HG03575 (cell line): ENCODE results near the gene RPUSD1.
"Not testable (repeated sequence)": the region's sequence is repeated elsewhere in the genome, so short reads cannot be mapped to it uniquely, and the experiment has no call there.

Experiments
- ATAC-seq: cut with Tn5 transposase; IDR thresholded peaks from one replicate; pipeline ENCODE4 v1.9.1; 2021; ENCODE audit not compliant: unreplicated experiment, insufficient number of reproducible peaks, low FRiP score; ENCODE audit errors: extremely low read depth

The RPUSD1 gene

DNA sequence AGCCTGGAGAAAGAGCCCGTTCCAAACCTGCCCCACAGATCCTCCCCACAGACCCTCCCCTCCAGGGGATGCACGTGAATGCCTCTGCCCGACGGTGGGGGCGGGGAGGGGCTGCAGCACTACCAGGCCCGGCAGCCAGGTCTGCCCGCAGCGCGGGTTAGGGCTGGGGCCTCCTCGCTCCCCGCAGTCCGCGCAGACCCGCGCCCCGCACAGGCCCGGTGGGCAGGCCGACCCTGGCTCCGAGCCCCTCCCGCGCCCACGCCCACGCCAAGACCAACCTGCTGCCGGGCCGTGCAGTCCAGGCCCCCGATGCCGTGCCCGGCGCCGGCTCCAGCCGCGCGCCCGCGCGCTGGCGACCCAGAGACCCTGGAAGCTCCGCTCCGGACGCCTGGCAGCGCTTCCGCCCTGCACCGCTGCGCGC lies at the start of gene RPUSD1:
RPUSD1 (minus strand) TSS at position 404 of the 421 bp plus-strand sequence. CDS start 644 bp downstream, outside the sequence.
- no peak for ATAC-seq

DNA sequence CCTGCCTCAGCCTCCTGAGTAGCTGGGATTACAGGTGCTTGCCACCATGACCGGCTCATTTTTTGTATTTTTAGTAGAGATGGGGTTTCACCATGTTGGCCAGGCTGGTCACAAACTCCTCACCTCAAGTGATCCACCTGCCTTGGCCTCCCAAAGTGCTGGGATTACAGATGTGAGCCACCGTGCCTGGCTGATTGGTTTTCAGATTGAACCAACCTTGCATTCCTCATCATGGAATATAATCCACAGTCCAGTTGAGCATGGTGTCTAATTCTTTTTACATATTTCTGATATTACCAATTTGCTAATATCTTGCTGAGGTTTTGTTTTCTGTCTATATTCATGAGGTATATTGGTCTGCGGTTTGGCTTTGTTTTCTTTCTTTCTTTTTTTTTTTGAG lies 48.6 kb upstream of the RPUSD1 start:
- ATAC-seq = not testable (repeated sequence)

DNA sequence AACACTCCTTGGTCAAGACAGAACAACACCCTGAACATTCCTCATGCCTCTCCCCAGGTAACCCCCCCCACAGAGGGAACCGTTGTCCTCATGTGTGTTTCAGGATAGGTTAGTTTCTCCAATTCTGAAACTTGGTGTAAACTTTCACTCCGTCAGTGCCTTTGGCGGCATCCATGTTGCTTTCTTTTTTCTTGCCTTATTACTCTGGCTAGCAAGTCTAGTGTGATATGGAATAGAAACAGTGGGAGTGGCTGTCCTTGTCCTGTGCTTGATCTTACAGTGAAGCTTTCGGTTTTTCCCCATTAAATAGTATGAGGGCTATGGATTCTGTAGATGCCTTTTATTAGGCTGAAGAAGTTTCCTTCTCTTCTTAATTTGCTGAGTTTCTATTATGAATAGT lies 48.0 kb upstream of the RPUSD1 start:
- ATAC-seq = no peak

GRCh38 chr16:835373-835772 lies 47.2 kb upstream of the RPUSD1 start:
- ATAC-seq = no peak

- no peak for ATAC-seq
These were observed 45.2 kb upstream of the RPUSD1 start for GRCh38 chr16:833411-833810.

DNA sequence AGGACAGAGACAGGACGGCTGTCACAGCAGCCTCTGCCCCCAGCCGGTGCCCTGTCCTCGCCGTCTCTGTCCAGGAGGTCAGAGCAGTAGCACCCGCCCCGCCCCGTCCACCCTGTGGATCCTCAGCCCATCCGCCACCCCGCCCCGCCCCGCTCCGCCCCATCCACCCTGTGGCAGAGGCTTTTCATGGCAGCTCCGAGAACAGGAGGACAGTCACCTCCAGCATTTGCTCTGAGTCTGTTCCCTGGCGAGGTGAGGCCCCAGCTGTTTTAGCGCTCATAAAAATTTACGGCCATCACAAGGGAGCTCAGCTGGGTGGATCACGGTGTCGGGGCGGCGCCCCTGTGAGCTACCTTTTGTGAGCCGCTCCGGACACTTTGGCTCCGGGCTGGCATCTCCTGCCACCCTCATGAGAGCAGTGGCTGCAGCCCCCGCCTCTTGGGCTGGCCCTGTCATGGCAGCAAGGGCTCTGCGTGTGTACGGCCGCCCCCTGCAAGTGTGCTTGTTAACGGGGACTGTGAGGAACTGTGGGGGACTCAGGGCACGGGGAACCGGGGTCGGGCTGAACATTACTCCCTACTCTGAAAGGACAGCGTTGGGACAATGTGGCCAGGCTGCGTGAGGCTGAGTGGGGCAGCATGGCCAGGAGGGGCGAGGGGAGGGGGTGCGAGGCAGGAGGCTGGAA lies 44.6 kb upstream of the RPUSD1 start:
- ATAC-seq = no peak

DNA sequence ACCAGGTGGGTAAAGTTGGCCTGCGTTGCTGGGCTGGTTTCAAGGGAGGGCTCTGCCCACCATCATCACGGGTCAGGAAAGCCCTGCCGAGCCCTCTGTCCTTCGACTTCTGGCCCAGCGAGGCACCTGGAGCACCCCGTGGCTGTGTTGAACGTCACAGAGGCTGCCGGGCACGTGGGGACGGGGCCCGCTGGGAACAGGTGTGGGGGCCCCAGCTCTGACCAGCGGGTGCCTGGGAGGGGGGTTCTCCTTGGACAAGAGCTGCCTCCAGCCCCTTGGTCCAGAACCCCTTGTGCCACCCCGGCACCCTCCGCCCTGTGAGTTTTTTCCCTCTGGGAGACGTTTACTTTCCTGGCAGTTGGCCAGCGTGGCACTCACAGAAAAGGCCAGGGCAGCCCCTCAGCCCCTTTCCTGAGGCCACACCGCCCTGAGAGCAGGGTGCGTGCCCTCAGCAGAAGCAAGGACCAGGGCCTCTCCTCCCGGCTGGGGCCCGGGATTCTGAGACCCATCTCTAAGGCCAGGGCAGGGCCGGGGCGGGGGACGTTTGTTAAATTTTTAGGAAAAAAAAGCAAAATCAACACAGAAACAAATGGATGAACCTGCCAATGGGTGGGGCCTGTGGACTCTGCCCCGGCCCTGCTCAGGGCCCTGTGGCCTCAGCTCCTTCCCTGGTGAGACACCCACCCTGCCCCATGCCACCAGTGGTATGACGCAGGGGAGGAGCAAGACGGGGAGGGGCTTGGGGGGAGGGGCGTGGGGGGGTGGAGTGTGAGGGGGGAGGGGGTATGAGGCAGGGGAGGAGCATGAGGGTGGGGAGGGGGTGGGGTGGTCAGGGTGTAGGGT lies 43.6 kb upstream of the RPUSD1 start:
- no peak for ATAC-seq

DNA sequence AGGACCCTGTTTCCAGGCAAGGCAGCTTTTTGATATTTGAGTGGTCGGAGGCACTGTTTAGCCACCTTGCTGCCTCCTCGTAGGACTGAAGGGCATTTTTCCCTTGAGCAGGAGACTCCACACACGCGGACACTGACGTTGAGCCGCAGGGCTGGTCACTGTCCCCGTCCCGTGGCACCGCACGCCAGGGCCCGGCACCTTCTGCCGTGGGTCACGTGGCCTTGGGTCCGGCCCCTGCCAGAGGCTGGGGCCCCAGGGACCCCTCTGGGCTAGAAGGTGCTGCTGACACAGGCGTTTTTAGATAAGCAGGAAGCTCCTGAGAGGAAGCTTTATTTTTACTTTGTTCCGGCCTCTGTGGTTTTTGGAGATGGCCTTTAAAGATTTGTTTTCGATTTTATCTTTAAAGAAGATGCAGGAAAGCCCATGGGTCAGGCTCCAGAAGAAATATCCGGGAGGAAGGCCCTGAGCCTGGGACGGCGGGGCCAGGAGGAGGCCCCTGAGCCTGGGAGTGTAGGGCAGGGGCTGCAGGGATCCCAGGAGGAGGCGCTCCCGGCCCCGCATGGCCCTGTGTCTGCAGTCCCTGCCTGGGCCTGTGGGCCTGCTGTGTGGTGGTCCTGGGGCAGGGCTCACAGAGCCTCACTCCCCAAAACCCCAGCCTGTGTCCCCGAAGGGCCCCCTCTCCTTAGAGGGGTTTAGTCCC lies 42.8 kb upstream of the RPUSD1 start:
- no peak for ATAC-seq

DNA sequence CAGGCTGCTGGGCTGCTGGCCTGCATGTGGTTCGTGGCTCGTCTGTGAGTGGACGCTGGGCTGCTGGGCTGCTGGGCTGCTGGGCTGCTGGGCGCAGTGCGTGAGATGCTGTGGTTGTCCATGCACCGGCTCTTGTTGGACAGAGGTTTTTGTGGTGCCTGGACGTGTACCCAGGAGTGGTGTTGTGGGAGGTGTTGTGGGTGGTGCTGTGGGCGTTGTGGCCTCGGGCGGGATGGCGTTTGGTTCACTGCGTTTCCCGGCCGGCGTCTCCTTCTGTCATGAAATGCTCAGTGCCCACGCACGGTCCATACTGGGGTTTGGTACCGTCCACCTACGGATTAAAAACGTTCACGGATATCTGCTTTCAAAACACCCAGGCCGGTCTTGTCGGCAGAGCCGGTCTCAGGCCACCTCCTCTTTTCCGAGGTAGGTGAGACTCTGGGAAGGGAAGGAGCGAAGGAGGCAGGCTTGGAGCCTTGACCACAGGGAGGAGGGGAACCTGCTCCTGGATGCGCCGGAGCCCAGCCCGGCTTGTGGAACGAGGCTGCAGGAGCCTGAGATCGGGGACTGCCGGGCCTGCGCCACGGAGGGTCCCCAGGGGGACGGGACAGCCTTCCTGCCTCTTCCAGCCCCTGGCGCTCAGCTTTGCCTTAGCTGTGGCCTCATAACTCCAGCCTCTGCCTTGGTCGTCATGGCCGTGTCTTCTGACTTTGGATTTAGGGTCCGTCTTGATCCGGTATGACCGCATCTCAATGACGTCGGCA lies 42.1 kb upstream of the RPUSD1 start:
- no peak for ATAC-seq

- no peak for ATAC-seq
These were observed 40.7 kb upstream of the RPUSD1 start for GRCh38 chr16:828891-829290.

DNA sequence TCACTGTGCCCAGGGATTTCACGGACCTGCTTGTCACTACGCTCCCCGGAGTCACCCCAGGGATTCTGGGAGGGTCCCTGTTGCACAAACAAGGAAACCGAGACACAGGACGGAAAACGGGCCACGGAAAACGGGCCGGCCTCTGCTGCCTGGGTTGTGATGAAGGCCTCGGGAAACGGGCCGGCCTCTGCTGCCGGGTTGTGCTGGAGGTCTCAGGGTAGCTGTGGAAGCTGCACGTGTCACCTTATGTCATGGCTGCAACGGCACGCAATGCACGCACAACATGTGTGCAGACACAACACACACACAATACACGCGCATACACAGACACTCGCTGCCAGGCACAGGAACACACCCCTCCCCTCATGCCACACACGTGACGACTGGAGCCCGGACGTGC lies 39.3 kb upstream of the RPUSD1 start:
- no peak for ATAC-seq

- ATAC-seq = no peak
These were observed 37.3 kb upstream of the RPUSD1 start for GRCh38 chr16:825341-826061.

DNA sequence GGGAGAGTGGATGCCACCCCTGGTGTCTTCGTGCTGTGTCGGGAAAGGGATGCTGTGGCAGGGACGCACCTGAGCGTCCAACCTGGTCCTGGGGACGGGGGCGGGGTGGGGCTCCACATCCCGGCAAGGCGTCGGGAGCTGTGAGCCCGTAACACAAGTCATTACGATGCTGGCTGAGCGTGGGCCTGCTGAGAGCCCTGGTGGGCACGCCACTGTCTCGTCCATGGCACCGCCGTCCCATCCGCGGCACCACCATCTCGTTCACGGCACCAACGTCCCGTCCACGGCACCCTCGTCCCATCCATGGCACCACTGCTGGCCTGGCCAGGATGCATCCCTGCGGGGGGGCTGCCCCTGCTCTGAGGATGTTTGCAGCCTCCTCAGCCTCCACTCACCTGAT lies 36.4 kb upstream of the RPUSD1 start:
- no peak for ATAC-seq

GRCh38 chr16:824194-824593 lies 36.0 kb upstream of the RPUSD1 start:
- ATAC-seq = no peak

- ATAC-seq = no peak
These were observed 34.7 kb upstream of the RPUSD1 start for GRCh38 chr16:822909-823297.

DNA sequence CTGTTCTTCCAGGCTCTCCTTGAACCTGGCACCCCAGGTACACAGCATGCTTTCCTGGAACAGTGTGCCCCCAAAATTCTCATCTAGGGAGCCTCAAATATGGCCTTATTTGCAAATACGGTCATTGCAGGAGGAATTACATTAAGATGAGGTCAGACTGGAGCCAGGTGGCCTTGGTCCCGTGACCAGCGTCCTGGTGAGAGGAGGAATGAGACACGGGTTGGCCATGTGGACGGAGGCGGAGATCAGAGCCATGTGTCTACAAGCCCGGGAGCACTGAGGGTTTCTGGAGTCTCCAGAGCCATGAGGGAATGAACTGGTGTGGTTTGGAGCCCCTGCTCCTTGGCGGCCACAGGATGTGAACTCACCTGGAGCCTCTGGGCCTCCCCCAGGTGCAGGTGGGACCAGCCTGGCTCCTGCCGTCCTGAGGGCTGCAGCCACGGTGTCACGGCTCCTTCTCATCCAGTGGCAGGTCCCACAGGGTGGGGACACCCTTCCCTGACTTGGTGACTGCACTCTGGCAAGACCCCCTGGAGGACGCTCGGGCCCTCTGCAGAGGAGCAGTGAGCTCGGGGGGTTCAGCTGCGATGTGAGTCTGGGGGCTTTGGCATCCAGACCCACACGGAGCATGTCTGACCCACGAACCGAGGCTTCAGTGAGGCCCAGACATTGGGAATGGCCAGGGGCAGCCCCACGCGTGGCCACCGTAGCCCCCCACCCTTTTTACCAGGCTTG lies 34.2 kb upstream of the RPUSD1 start:
- ATAC-seq = no peak

DNA sequence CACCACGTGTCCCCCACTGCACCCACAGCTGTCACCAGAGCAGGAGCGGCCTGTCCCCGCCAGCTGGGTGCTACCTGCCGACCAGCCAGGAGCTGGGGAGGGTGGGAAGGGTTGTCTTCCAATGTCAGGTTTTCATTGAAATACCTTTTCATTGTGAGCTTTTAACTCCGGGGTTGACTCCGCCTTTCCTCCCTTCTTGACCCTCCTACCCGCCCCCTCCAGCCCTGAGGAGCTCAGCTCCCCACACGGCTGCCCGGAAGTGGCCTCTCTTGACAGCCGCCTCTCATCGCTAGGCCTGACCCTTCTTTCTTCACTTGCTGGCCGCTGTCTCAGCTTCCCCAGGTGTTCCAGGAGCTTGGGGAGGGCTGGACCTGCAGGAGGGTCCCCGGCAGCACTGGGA lies 33.6 kb upstream of the RPUSD1 start:
- no peak for ATAC-seq

- no peak for ATAC-seq
These were observed 32.6 kb upstream of the RPUSD1 start for GRCh38 chr16:820748-821147.
